Heart right ventricle (tissue), 16 donors: ENCODE measurements around the gene BMP4. TPM values are rescaled to one million over a fixed set of nuclear protein-coding genes. Genes with fewer than 3 reads are reported as not detected.

ENCODE experiments used
- ATAC-seq, 8 donors: fragments of 200-7000 bp; cut with Tn5 transposase; one replicate each; pipeline ENCODE4 v1.9.1; 2020; ENCODE audit warnings: mild to moderate bottlenecking in 8 of 8, moderate library complexity in 8 of 8, moderate number of reproducible peaks in 1 of 8
- DNase-seq, 2 donors: peaks; one replicate each; pipeline ENCODE4 v3.0.0-alpha.2; 2020
- H3K27ac ChIP-seq, 10 donors: fragments of 200-600 bp; sonication (generic) in 2 of 10; one replicate each; pipeline versions ENCODE4 v1.5.0 to v1.8.0; 2020 to 2022; ENCODE audit warnings: mild to moderate bottlenecking in 3 of 10
- H3K27me3 ChIP-seq, 7 donors: fragments of 200-600 bp; one replicate each; pipeline ENCODE4 v1.8.0; 2021 to 2022; ENCODE audit warnings: mild to moderate bottlenecking in 2 of 7
- H3K36me3 ChIP-seq, 9 donors: fragments of 200-600 bp; sonication (generic) in 1 of 9; one replicate each; pipeline versions ENCODE4 v1.5.0 to v1.8.0; 2020 to 2022; ENCODE audit warnings: mild to moderate bottlenecking in 2 of 9
- H3K4me1 ChIP-seq, 9 donors: fragments of 200-600 bp; sonication (generic) in 1 of 9; one replicate each; pipeline versions ENCODE4 v1.5.0 to v1.8.0; 2020 to 2022; ENCODE audit warnings: mild to moderate bottlenecking in 4 of 9
- H3K4me3 ChIP-seq, 10 donors: fragments of 200-600 bp; sonication (generic) in 2 of 10; one replicate each; pipeline versions ENCODE4 v1.5.0 to v1.8.0; 2020 to 2022; ENCODE audit warnings: mild to moderate bottlenecking in 7 of 10, moderate library complexity in 2 of 10
- H3K9me3 ChIP-seq, 11 donors: fragments of 200-600 bp in 10 of 11; sonication (generic) in 2 of 11; one replicate each; pipeline versions ENCODE4 v1.5.0 to v1.8.0; 2013 to 2022; ENCODE audit warnings: mild to moderate bottlenecking in 2 of 11, control low read depth in 1 of 11, moderate library complexity in 1 of 11
- CTCF ChIP-seq, 9 donors: fragments of 200-600 bp; sonication (generic) in 2 of 9; IDR thresholded peaks; one replicate each; pipeline versions ENCODE4 v1.5.0 to v1.8.0; 2021 to 2022; ENCODE audit warnings: antibody characterized with exemption in 9 of 9, mild to moderate bottlenecking in 5 of 9, moderate library complexity in 1 of 9
- WGBS, 2 donors: extraction: QIAGEN DNeasy Blood & Tissue Kit; methylation state at CpG; one replicate each; pipeline ENCODE4 v1.1.7; 2013; ENCODE audit warnings: inconsistent platforms in 1 of 2; 5-methylcytosine and 5-hydroxymethylcytosine counted together
- intact Hi-C, 10 donors: fragments of 100-400 bp; cut with DNase I; formaldehyde crosslinking; loops; one replicate each; pipeline versions ENCODE4 v1.11.1 to v1.14.2; 2022
- long read RNA-seq, 3 donors: library from polyadenylated mRNA; unstranded; transcript quantifications; one replicate each; pipeline ENCODE4 v2.0.0, GENCODE V29; 2020 to 2021
- polyA plus RNA-seq, 2 donors: library from polyadenylated mRNA; stranded (reverse); fragments of 200-250 nt; gene quantifications; one replicate each; pipeline ENCODE4 v1.2.3, GENCODE V29; 2013
- total RNA-seq, 10 donors: library from RNA; stranded (reverse); fragmentation: NEBNext Ultra II Directional in 3 of 10; extraction: Animal tissue kit (Norgen Biotek cat#: 25700) in 3 of 10; gene quantifications; one replicate each; pipeline versions ENCODE4 v1.2.1 to v1.2.4, GENCODE V29; 2021 to 2023
- donor health status: Arrhythmogenic right ventricular cardiomyopathy.
- donor health status: ischemic (EF 13 %, LVEDD 7.1; RV severe dilation, severe dysfunction).
- donor health status: healthy with polysubstance abuse.
- donor health status: DM: no; HTN: yes; CAD: no.
- donor health status: DM: no; HTN: no; CAD: no.
- donor health status: ischemic (EF 25% LVEDD 6.9; RV normal size, moderate dysfunction).
- donor health status: ischemic (EF 25% LVEDD 5.7; RV mildly dilated, moderate dysfunction).
- donor health status: healthy.
- donor health status: DM: yes; HTN: yes; CAD: no.
- donor health status: Ischemic cardiomyopathy.
- donor health status: ischemic (EF 35%, LVEDD 5.7; RV mildly dilated, moderate dysfunction).
- donor health status: nonischemic (EF 11% LVEDD 7.7; RV severe dilation, severe dysfunction).
- donor health status: DM: yes; HTN: yes; CAD: no.
- donor health status: PGD.
- donor health status: ischemic (EF 29% LVEDD 5.4; RV normal size, mild dysfunction).
- donor health status: nonischemic (EF 23%, LVEDD 6.1; RV moderate dilation, normal function).

Gene BMP4
- 10 to 100 TPM in 1 of 10 donors, 1 to 10 TPM in 9; 4.4 to 10.6 (median 5.8) TPM for total RNA-seq
- 1 to 10 TPM; 4.7 to 5.0 TPM for polyA plus RNA-seq
- long read RNA-seq, donor 1, partial matches to known transcripts = 0 of 3 reads
- long read RNA-seq, donor 1, other reads (novel, unspliced or antisense) = 1 of 3 reads
- long read RNA-seq, donor 2, partial matches to known transcripts = 2 of 8 reads
- long read RNA-seq, donor 2, other reads (novel, unspliced or antisense) = 2 of 8 reads
- long read RNA-seq, donor 3, partial matches to known transcripts = 0 of 10 reads
- long read RNA-seq, donor 3, other reads (novel, unspliced or antisense) = 3 of 10 reads

DNA sequence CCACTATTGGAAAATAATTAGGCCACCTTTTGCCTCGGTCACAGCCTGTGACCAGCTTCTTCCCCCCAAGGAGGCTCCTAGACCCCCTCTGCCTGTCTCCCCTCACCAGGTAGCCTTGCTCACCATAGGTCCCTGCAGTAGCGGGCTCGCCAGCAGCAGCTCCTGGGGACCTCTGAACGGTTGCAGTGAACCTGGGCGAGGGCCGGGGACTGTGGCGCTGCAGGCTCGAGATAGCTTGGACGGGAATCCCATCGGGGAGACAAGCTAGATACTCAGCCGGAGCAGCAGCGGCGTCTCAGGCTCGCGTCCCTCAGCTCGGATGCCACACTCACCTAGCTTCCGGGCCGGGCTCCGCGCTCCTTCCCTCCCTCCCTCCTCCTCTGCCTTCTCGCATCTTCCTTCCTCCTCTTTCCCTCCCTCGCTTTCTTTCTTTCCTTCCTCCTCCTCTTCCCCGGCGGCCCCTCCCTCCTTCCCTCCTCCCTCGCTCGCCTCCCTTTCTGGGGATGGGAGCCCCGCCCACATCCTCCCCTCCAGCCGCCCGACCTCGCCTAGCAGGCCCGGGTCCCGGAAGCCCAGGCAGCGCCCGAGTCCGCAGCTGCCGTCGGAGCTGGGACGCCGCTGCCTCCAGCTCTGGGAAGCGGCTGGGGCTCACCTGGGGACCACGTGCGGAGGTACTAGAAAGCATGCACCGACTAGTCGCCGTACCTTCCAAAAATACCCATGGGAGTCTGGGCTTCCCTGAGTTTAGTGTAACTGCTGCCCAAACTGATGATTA, at the start of gene BMP4:
Gene BMP4 (minus strand): TSS at position 399 of the 775 bp plus-strand sequence. CDS start 4,603 bp downstream, outside the sequence.
- peaks cover 0 to 40% (median 18%) of the 10 kb centered on the region in 9 donors for H3K4me1 ChIP-seq
- ATAC-seq (peak; percentile 53 to 77 (median 71)), DNase-seq (peak; percentile 86)
- H3K4me3 ChIP-seq = peak within 1 kb of the TSS; percentile 52 to 83 (median 74)
- intact Hi-C loops = loop anchor here in 5 of 10 donors (2.0 to 10.0 kb wide), 11 partner anchors 142 to 419 kb away; no protein-coding TSS in a partner anchor
- H3K27me3 ChIP-seq = peaks cover 0 to 74% (median 12%) of the 10 kb centered on the region in 7 donors
- peak within 1 kb of the TSS; percentile 86 to 98 (median 91) for H3K27ac ChIP-seq
- no peak for TF ChIP-seq CTCF (IDR thresholded peaks at IDR 0.05)
- H3K9me3 ChIP-seq = no peaks in the 10 kb centered on the region
- 5 to 7% methylated on average over 45 of the region's 45 CpGs for WGBS, 2 donors
- H3K36me3 ChIP-seq = peaks cover 0 to 8% (median 0%) of the 10 kb centered on the region in 9 donors

GRCh38 chr14:54003064-54003463, 46.4 kb upstream of the BMP4 start:
- intact Hi-C loops = no loop called here
- Histone ChIP-seq H3K9me3 (no peaks in the 10 kb centered on the region), H3K36me3 (no peaks in the 10 kb centered on the region), H3K4me1 (no peaks in the 10 kb centered on the region), H3K27ac (no peak overlapping the region), H3K4me3 (no peak overlapping the region), H3K27me3 (no peaks in the 10 kb centered on the region)
- ATAC-seq (no peak), DNase-seq (no peak)
- no peak for TF ChIP-seq CTCF (IDR thresholded peaks at IDR 0.05)
- WGBS, 2 donors = 89 to 93% methylated on average over 2 of the region's 2 CpGs

DNA sequence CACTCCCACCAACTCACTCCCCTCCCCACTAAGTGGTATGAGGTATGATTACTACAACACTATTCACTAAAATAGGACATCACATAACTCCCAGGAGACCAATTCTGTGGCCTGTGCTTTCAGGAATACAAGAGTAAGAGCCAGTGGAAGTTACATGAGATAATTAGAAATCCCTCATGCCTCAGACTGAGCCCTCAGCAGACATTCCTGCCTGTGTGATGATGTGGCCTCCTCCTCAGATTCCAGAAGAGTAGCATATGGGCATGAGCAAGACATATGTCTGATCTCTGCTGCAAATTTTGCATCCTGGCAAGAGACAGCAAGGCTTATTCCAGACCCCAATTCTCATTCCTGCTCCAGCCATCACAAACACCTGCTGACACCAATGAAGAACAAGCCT, 46.0 kb upstream of the BMP4 start:
- intact Hi-C loops = no loop called here
- DNase-seq = no peak
- Histone ChIP-seq H3K4me3 (no peak overlapping the region), H3K36me3 (no peaks in the 10 kb centered on the region), H3K27ac (no peak overlapping the region), H3K4me1 (no peaks in the 10 kb centered on the region), H3K27me3 (no peaks in the 10 kb centered on the region), H3K9me3 (no peaks in the 10 kb centered on the region)
- ATAC-seq = no peak
- TF ChIP-seq CTCF (IDR thresholded peaks at IDR 0.05) = no peak

DNA sequence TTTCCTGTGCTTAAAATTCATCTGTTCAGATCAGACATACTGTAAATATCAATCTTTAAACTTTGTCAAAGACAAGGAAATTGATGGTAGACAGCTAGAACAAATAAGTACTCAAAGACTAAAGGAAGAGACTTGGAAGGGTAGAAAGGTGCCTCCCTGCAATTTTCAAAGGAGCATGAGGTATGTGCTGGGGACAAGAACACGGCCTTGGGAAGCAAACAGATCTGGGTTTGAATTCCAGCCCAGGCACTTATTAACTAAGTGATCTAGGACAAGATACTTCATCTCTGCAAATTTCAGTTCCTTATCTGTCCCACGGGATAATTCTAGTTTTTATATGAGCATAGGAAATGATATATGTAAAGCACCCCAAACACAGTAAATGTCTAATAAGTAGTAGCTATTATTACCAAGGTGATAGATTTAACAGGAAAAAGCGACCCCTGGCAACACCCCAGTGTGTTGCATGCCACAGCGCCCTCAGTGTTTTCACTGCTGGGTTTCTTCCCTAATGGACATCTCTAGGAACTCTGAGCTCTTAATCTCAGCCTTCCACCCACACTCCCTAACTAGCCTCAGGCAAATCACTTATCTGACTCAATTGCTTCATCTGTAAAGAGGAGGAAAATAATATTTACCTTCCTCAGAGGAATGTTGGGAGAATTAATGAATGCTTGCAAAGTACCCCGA, 44.7 kb upstream of the BMP4 start:
- ATAC-seq (no peak), DNase-seq (no peak)
- no peak for TF ChIP-seq CTCF (IDR thresholded peaks at IDR 0.05)
- H3K4me1 ChIP-seq = no peaks in the 10 kb centered on the region
- no peaks in the 10 kb centered on the region for H3K9me3 ChIP-seq
- intact Hi-C loops = no loop called here
- H3K27ac ChIP-seq = no peak overlapping the region
- no peaks in the 10 kb centered on the region for H3K36me3 ChIP-seq
- 74% methylated on average over 5 of the region's 5 CpGs for WGBS, 2 donors
- H3K4me3 ChIP-seq = no peak overlapping the region
- no peaks in the 10 kb centered on the region for H3K27me3 ChIP-seq
